ENCODE data around the gene EEF2. TPM values are rescaled to one million over a fixed set of nuclear protein-coding genes. Genes with fewer than 3 reads are reported as not detected.

EEF2 gene
- polyA plus RNA-seq, 1 donor from 2014 or later = 716 TPM

- Histone ChIP-seq H3K4me3 (ENCODE audit: low read length) (no peak overlapping the region), H2AFZ (ENCODE audit: low read depth, low read length) (no peak overlapping the region), H3K9me3 (ENCODE audit: low read length) (no peaks in the 10 kb centered on the region), H3K36me3 (ENCODE audit: insufficient read depth, low read length) (no peaks in the 10 kb centered on the region), H4K20me1 (ENCODE audit: insufficient read depth) (peaks cover 53% of the 10 kb centered on the region), H3K27me3 (ENCODE audit: insufficient read depth, low read depth, low read length) (no peaks in the 10 kb centered on the region), H3K9ac (ENCODE audit: low read length) (no peak overlapping the region), H3K27ac (ENCODE audit: low read length) (no peak overlapping the region), H3F3A (ENCODE audit: insufficient read depth, low read length, poor library complexity, severe bottlenecking) (peaks cover 3% of the 10 kb centered on the region), H3K79me2 (replicated peaks; ENCODE audit: insufficient read depth, low read length) (peaks cover 23% of the 10 kb centered on the region), H3K4me2 (ENCODE audit: low read length) (no peak overlapping the region), H3K9me2 (ENCODE audit: insufficient read depth, low read length) (no peaks in the 10 kb centered on the region)
- TF ChIP-seq SMC3 (conservative IDR thresholded peaks at IDR 0.05; ENCODE audit: poor library complexity) = no peak
- TF ChIP-seq EP300 (conservative IDR thresholded peaks at IDR 0.05; ENCODE audit: poor library complexity, severe bottlenecking) = no peak
- no peak for TF ChIP-seq EZH2 (IDR thresholded peaks at IDR 0.05; ENCODE audit: borderline replicate concordance, insufficient read depth, low read length, poor library complexity, severe bottlenecking)
- TF ChIP-seq RAD21 (conservative IDR thresholded peaks at IDR 0.05) = no peak
- no peak for TF ChIP-seq CTCF (IDR thresholded peaks at IDR 0.05; ENCODE audit: poor library complexity, severe bottlenecking)
- TF ChIP-seq MXI1 (conservative IDR thresholded peaks at IDR 0.05; ENCODE audit: poor library complexity, severe bottlenecking) = no peak
- no peak for TF ChIP-seq REST (IDR thresholded peaks at IDR 0.05; ENCODE audit: borderline replicate concordance)
- no peak for TF ChIP-seq TAF1 (IDR thresholded peaks at IDR 0.05; ENCODE audit: low read depth)
- no peak for TF ChIP-seq POLR2AphosphoS5 (IDR thresholded peaks at IDR 0.05)
These were observed 3.3 kb downstream of the EEF2 start for GRCh38 chr19:3981736-3982681.

- H3K9me3 ChIP-seq (ENCODE audit: low read length) = no peaks in the 10 kb centered on the region
- H3K27me3 ChIP-seq (ENCODE audit: insufficient read depth, low read depth, low read length) = no peaks in the 10 kb centered on the region
- H3K36me3 ChIP-seq (ENCODE audit: insufficient read depth, low read length) = no peaks in the 10 kb centered on the region
- no peak overlapping the region for H3K4me2 ChIP-seq (ENCODE audit: low read length)
- TF ChIP-seq SMC3 (conservative IDR thresholded peaks at IDR 0.05; ENCODE audit: poor library complexity) (no peak), EZH2 (IDR thresholded peaks at IDR 0.05; ENCODE audit: borderline replicate concordance, insufficient read depth, low read length, poor library complexity, severe bottlenecking) (no peak), CTCF (IDR thresholded peaks at IDR 0.05; ENCODE audit: poor library complexity, severe bottlenecking) (no peak), POLR2AphosphoS5 (IDR thresholded peaks at IDR 0.05) (no peak), REST (IDR thresholded peaks at IDR 0.05; ENCODE audit: borderline replicate concordance) (no peak), RAD21 (conservative IDR thresholded peaks at IDR 0.05) (no peak), TAF1 (IDR thresholded peaks at IDR 0.05; ENCODE audit: low read depth) (no peak), EP300 (conservative IDR thresholded peaks at IDR 0.05; ENCODE audit: poor library complexity, severe bottlenecking) (no peak), MXI1 (conservative IDR thresholded peaks at IDR 0.05; ENCODE audit: poor library complexity, severe bottlenecking) (no peak)
- H3K9me2 ChIP-seq (ENCODE audit: insufficient read depth, low read length) = no peaks in the 10 kb centered on the region
- no peak overlapping the region for H3K27ac ChIP-seq (ENCODE audit: low read length)
- peaks cover 23% of the 10 kb centered on the region for H3K79me2 ChIP-seq (replicated peaks; ENCODE audit: insufficient read depth, low read length)
- H4K20me1 ChIP-seq (ENCODE audit: insufficient read depth) = peaks cover 56% of the 10 kb centered on the region
- peaks cover 3% of the 10 kb centered on the region for H3F3A ChIP-seq (ENCODE audit: insufficient read depth, low read length, poor library complexity, severe bottlenecking)
- no peak overlapping the region for H3K9ac ChIP-seq (ENCODE audit: low read length)
- H3K4me3 ChIP-seq (ENCODE audit: low read length) = no peak overlapping the region
- no peak overlapping the region for H2AFZ ChIP-seq (ENCODE audit: low read depth, low read length)
These were observed 3.9 kb downstream of the EEF2 start for GRCh38 chr19:3981373-3981735.

Measured in neural cell (in vitro differentiated cells).